Measurements from ENCODE around the gene ZNF710.

DNA sequence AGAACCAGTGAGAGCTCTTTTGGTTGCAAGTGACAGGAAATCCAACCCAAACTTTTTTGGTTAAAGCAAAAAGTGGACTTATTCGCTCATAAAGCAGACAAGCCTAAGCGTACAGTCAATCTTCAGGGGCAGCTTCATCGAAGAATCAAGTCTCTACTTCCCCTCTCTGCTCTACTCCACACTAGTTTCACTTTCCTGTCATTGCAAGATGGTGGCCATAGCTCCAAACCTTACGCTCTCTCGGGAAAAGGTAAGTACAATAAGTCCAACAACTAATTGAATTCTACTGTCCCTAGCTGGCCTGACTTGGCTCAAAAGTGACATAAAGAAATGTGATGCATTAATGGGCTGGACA, 24.9 kb upstream of the ZNF710 start:
- TF ChIP-seq, protein P1, sequence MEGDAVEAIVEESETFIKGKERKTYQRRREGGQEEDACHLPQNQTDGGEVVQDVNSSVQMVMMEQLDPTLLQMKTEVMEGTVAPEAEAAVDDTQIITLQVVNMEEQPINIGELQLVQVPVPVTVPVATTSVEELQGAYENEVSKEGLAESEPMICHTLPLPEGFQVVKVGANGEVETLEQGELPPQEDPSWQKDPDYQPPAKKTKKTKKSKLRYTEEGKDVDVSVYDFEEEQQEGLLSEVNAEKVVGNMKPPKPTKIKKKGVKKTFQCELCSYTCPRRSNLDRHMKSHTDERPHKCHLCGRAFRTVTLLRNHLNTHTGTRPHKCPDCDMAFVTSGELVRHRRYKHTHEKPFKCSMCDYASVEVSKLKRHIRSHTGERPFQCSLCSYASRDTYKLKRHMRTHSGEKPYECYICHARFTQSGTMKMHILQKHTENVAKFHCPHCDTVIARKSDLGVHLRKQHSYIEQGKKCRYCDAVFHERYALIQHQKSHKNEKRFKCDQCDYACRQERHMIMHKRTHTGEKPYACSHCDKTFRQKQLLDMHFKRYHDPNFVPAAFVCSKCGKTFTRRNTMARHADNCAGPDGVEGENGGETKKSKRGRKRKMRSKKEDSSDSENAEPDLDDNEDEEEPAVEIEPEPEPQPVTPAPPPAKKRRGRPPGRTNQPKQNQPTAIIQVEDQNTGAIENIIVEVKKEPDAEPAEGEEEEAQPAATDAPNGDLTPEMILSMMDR (IDR thresholded peaks at IDR 0.05), result no peak
- TF ChIP-seq POLR2A (IDR thresholded peaks at IDR 0.05), result no peak
